ENCODE data around the gene PIP4K2C.

Gene PIP4K2C

DNA sequence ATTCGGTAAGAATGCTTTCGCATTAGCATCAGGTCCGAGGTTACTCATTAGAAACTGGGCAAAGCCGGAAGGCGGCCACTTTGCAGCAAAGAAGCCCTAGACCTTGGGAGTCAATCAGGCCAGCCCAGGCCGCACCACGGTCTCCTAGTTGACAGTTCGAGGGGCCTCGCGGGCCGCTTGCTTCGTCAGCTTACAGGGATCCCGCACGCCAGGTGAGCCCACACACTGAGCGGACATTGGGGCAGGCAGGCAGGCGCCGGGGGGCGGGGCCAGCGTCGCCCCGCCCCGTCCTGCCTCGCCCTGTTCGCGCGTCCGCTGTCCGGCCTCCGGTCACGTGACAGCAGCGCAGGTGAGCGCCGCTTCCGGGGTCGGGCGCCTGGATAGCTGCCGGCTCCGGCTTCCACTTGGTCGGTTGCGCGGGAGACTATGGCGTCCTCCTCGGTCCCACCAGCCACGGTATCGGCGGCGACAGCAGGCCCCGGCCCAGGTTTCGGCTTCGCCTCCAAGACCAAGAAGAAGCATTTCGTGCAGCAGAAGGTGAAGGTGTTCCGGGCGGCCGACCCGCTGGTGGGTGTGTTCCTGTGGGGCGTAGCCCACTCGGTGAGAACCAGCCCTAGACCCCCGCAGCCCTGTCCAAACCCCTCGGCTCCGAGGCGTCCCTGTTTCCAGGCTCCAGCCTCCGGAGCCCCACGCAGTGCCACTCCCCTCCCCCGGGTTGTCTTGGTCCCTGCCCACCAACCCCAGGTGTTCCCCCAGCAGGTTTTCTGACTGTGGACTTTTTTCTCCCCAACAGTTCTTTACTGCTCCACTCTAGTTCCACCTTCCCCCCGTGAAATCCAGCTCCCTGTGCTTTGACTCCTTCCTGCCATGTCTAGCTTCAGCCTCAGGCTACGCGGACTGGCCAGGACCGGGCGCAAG is at the start of gene PIP4K2C:
Gene PIP4K2C, plus strand, starts transcription at position 329 of the 918 bp plus-strand sequence. Its CDS starts 98 bp downstream, at position 427.
- H3K4me3 ChIP-seq (ENCODE audit: low read depth in 1 of 5, low read length in 5 of 5) = peak within 1 kb of the TSS; percentile 74 to 92 (median 85)
- no peaks in the 10 kb centered on the region for H3K9me3 ChIP-seq (ENCODE audit: control insufficient read depth in 5 of 5, low read length in 5 of 5)

DNA sequence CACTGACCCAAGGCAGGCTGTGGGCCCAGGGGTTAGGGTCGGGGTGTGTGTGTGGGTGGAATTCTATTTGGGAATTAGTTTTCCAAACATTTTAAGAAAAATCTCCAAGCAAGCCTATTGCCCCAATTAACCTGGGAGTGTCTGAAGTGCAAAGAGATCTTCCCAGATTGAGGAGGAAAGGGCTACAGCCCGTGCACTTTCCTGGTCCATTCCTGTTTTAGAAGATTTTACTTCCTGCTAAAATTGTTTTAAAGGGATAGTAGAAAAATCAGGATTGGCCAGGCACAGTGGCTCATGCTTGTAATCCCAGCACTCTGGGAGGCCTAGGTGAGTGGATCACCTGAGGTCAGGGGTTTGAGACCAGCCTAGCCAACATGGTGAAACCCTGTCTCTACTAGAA is 49.3 kb upstream of the PIP4K2C start:
- no peaks in the 10 kb centered on the region for H3K9me3 ChIP-seq (ENCODE audit: control insufficient read depth in 5 of 5, low read length in 5 of 5)
- no peak overlapping the region for H3K9ac ChIP-seq (ENCODE audit: low read length in 5 of 5)
- H3K27ac ChIP-seq (ENCODE audit: low read depth, low read length) = no peak overlapping the region
- H3K36me3 ChIP-seq (ENCODE audit: control insufficient read depth in 5 of 5, insufficient read depth in 5 of 5, low read length in 5 of 5) = peaks cover 0 to 50% (median 31%) of the 10 kb centered on the region in 5 donors
- H3K4me3 ChIP-seq (ENCODE audit: low read depth in 1 of 5, low read length in 5 of 5) = no peak overlapping the region
- no peaks in the 10 kb centered on the region for H3K27me3 ChIP-seq (ENCODE audit: control insufficient read depth in 5 of 5, insufficient read depth in 4 of 5, low read length in 5 of 5)
- peaks cover 7 to 34% (median 22%) of the 10 kb centered on the region in 5 donors for H3K4me1 ChIP-seq (ENCODE audit: control insufficient read depth in 5 of 5, insufficient read depth in 5 of 5, low read length in 5 of 5)

More for the DNA sequence above, at the start of gene PIP4K2C:
- Histone ChIP-seq H3K4me1 (ENCODE audit: control insufficient read depth in 5 of 5, insufficient read depth in 5 of 5, low read length in 5 of 5) (peaks cover 2 to 18% (median 17%) of the 10 kb centered on the region in 5 donors), H3K9ac (ENCODE audit: low read length in 5 of 5) (peak within 1 kb of the TSS in 4 of 5 donors; percentile 37 to 87 (median 76)), H3K27me3 (ENCODE audit: control insufficient read depth in 5 of 5, insufficient read depth in 4 of 5, low read length in 5 of 5) (peaks cover 0 to 6% (median 2%) of the 10 kb centered on the region in 5 donors), H3K36me3 (ENCODE audit: control insufficient read depth in 5 of 5, insufficient read depth in 5 of 5, low read length in 5 of 5) (peaks cover 0 to 7% (median 4%) of the 10 kb centered on the region in 5 donors), H3K27ac (ENCODE audit: low read depth, low read length) (no peak within 1 kb of the TSS)

DNA sequence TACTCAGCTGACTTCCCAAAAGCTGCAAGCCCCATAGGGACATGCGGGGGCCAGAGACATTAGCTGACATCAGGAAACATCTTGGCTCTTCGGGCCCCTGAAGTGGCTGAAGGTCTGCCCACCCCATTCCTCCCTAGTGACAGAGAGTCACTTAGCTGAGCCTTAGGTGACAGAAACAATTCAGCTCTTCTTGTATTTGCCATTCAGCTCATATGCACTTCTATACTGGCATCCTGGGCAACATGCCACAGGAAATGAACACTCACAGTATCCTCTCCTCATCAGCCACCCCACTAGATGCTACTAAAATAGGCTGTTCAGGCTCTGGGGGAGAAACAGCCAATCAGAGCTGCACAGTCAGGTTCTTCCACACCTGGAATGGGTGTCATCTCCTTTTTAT is 47.4 kb upstream of the PIP4K2C start:
- peaks cover 0 to 2% (median 0%) of the 10 kb centered on the region in 5 donors for H3K27me3 ChIP-seq (ENCODE audit: control insufficient read depth in 5 of 5, insufficient read depth in 4 of 5, low read length in 5 of 5)
- peaks cover 0 to 36% (median 22%) of the 10 kb centered on the region in 5 donors for H3K36me3 ChIP-seq (ENCODE audit: control insufficient read depth in 5 of 5, insufficient read depth in 5 of 5, low read length in 5 of 5)
- H3K4me1 ChIP-seq (ENCODE audit: control insufficient read depth in 5 of 5, insufficient read depth in 5 of 5, low read length in 5 of 5) = peaks cover 7 to 34% (median 25%) of the 10 kb centered on the region in 5 donors
- H3K27ac ChIP-seq (ENCODE audit: low read depth, low read length) = no peak overlapping the region
- no peaks in the 10 kb centered on the region for H3K9me3 ChIP-seq (ENCODE audit: control insufficient read depth in 5 of 5, low read length in 5 of 5)
- peak overlapping the region in 2 of 5 donors; percentile 14 to 25 for H3K9ac ChIP-seq (ENCODE audit: low read length in 5 of 5)
- H3K4me3 ChIP-seq (ENCODE audit: low read depth in 1 of 5, low read length in 5 of 5) = no peak overlapping the region

DNA sequence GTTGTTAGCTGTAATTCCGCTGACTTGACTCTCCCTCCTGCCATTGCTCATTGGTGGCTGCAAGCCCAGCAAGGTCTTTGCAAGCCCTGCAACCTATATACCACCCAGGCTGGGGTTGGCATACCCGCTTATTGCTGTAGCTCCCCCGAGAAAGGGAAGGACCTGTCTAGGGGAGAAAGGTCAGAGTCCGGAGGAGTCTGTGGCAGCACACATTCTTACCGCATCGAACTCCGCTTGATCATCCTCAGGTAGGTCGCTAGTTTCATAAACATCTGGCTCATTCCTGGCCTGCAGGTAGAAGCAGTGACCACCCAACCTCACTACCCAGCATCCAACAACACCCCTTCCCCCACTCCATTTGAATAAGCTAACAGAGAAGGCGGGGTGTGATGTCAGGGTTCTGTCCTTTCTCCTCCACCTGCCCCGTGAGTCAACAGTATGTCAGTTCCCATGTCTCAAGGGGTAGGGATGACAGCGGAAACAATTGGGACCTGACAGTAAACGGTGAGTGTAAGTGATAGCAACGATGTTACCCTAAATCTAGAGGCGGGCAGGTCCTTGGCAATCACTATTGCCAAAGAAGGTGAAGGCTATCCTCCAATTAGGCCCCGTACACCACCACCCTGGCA is 45.1 kb upstream of the PIP4K2C start:
- peaks cover 0 to 14% (median 10%) of the 10 kb centered on the region in 5 donors for H3K36me3 ChIP-seq (ENCODE audit: control insufficient read depth in 5 of 5, insufficient read depth in 5 of 5, low read length in 5 of 5)
- no peaks in the 10 kb centered on the region for H3K9me3 ChIP-seq (ENCODE audit: control insufficient read depth in 5 of 5, low read length in 5 of 5)
- H3K27ac ChIP-seq (ENCODE audit: low read depth, low read length) = peak overlapping the region; percentile 72
- peak overlapping the region; percentile 84 to 96 (median 90) for H3K9ac ChIP-seq (ENCODE audit: low read length in 5 of 5)
- peaks cover 17 to 25% (median 20%) of the 10 kb centered on the region in 5 donors for H3K27me3 ChIP-seq (ENCODE audit: control insufficient read depth in 5 of 5, insufficient read depth in 4 of 5, low read length in 5 of 5)
- peak overlapping the region; percentile 83 to 90 (median 87) for H3K4me3 ChIP-seq (ENCODE audit: low read depth in 1 of 5, low read length in 5 of 5)
- peaks cover 7 to 39% (median 32%) of the 10 kb centered on the region in 5 donors for H3K4me1 ChIP-seq (ENCODE audit: control insufficient read depth in 5 of 5, insufficient read depth in 5 of 5, low read length in 5 of 5)

DNA sequence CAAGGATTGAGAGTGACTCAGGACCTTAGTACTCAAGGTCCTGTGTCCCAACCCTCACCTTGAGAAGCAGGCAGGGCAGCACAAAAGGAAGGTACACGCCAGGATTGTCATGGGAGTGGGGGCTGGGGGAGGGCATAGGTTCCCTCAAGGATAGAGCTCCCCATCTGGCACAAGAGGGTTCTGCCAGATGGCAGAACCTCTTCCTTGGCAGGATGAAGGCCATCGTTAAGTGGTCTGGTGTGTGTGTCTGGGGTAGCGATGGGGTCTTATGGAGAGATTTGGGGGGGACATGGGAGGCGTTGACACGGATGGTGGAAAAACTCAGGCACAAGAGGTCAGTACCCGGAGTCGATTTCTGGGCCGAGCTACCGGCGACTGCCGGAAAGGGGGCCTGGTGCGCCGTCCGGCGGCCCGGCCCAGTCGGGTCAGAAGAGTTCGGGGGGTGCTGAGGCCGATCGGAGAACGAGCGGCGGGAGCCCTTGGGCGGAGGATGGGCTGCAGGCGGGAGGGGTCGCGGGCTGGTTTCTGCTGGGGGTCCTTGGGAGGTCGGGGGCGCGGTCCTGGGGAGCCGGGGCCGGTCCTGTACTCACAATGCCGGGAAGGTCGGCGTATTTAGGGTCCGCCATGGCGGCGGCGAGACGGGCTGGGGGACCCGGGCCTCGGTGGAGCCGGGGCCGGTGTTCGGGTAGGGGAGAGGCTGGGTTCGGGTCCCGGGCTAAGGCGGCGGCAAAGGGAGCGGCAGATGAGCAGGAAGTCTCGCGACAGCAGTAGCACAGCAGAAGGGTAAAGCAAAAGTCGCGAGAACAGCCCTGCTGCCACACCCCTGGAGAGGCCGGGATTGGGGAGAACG is 44.3 kb upstream of the PIP4K2C start, which contains the start of gene DCTN2:
Gene DCTN2, minus strand, starts transcription at position 755 of the 850 bp plus-strand sequence. Its CDS starts 129 bp downstream, at position 626.
- H3K27me3 ChIP-seq (ENCODE audit: control insufficient read depth in 5 of 5, insufficient read depth in 4 of 5, low read length in 5 of 5) = peaks cover 17 to 26% (median 22%) of the 10 kb centered on the region in 5 donors
- peak within 1 kb of the TSS; percentile 83 to 90 (median 87) for H3K4me3 ChIP-seq (ENCODE audit: low read depth in 1 of 5, low read length in 5 of 5)
- peak within 1 kb of the TSS; percentile 84 to 96 (median 90) for H3K9ac ChIP-seq (ENCODE audit: low read length in 5 of 5)
- H3K36me3 ChIP-seq (ENCODE audit: control insufficient read depth in 5 of 5, insufficient read depth in 5 of 5, low read length in 5 of 5) = peaks cover 0 to 7% (median 4%) of the 10 kb centered on the region in 5 donors
- no peaks in the 10 kb centered on the region for H3K9me3 ChIP-seq (ENCODE audit: control insufficient read depth in 5 of 5, low read length in 5 of 5)
- H3K4me1 ChIP-seq (ENCODE audit: control insufficient read depth in 5 of 5, insufficient read depth in 5 of 5, low read length in 5 of 5) = peaks cover 7 to 39% (median 32%) of the 10 kb centered on the region in 5 donors
- peak within 1 kb of the TSS; percentile 72 for H3K27ac ChIP-seq (ENCODE audit: low read depth, low read length)

DNA sequence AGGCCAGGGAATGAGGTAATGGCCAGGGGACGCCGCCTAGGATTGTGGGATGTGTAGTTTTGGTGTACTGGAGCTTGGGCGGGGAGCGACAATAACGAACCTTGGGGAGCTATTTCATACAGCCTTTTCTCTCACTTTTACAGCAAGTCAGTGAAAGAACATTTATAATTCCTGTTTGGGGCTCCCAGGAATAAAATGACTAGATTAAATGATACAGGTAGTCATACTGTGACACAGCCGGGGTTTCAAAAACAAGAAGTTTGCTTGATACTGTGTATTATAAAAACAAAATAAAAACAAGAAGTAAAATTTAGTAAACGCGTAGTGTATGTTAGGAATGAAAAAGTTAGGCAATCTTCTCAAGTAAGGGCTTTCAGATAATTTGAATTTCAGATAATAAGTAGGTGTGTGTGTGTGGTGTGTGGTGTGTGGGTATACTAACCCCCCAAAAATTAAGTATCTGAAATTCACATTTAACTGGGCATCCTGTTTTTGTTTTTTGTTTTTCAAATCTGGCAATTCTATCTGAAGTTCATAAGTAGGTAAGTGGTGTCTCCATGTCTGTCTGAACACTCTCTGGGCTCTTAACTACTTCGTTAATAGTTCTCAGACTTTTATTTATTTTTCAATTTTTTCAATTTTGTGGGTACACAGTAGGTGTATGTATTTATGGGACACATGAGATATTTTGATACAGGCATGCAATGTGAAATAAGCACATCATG is 43.5 kb upstream of the PIP4K2C start:
- H3K4me1 ChIP-seq (ENCODE audit: control insufficient read depth in 5 of 5, insufficient read depth in 5 of 5, low read length in 5 of 5) = peaks cover 7 to 39% (median 32%) of the 10 kb centered on the region in 5 donors
- H3K9ac ChIP-seq (ENCODE audit: low read length in 5 of 5) = peak overlapping the region in 4 of 5 donors; percentile 43 to 91 (median 90)
- peaks cover 17 to 29% (median 25%) of the 10 kb centered on the region in 5 donors for H3K27me3 ChIP-seq (ENCODE audit: control insufficient read depth in 5 of 5, insufficient read depth in 4 of 5, low read length in 5 of 5)
- H3K27ac ChIP-seq (ENCODE audit: low read depth, low read length) = peak overlapping the region; percentile 72
- H3K9me3 ChIP-seq (ENCODE audit: control insufficient read depth in 5 of 5, low read length in 5 of 5) = no peaks in the 10 kb centered on the region
- peaks cover 0 to 3% (median 2%) of the 10 kb centered on the region in 5 donors for H3K36me3 ChIP-seq (ENCODE audit: control insufficient read depth in 5 of 5, insufficient read depth in 5 of 5, low read length in 5 of 5)
- peak overlapping the region; percentile 28 to 90 (median 86) for H3K4me3 ChIP-seq (ENCODE audit: low read depth in 1 of 5, low read length in 5 of 5)

DNA sequence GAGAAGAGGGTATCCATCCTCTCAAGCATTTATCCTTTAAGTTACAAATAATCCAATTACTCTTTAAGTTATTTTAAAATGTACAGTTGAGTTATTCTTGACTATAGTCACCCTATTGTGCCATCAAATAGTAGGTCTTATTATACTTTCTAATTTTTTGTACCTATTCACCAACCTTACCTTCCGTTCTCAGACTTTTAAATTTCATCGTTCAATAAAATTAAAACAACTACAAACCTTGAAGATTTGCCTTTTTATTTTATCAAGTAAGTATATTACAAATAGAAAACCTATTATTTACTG is 43.0 kb upstream of the PIP4K2C start:
- peaks cover 0 to 2% (median 0%) of the 10 kb centered on the region in 5 donors for H3K36me3 ChIP-seq (ENCODE audit: control insufficient read depth in 5 of 5, insufficient read depth in 5 of 5, low read length in 5 of 5)
- H3K27me3 ChIP-seq (ENCODE audit: control insufficient read depth in 5 of 5, insufficient read depth in 4 of 5, low read length in 5 of 5) = peaks cover 17 to 32% (median 28%) of the 10 kb centered on the region in 5 donors
- H3K9ac ChIP-seq (ENCODE audit: low read length in 5 of 5) = no peak overlapping the region
- H3K4me3 ChIP-seq (ENCODE audit: low read depth in 1 of 5, low read length in 5 of 5) = no peak overlapping the region
- no peaks in the 10 kb centered on the region for H3K9me3 ChIP-seq (ENCODE audit: control insufficient read depth in 5 of 5, low read length in 5 of 5)
- H3K27ac ChIP-seq (ENCODE audit: low read depth, low read length) = no peak overlapping the region
- peaks cover 7 to 39% (median 32%) of the 10 kb centered on the region in 5 donors for H3K4me1 ChIP-seq (ENCODE audit: control insufficient read depth in 5 of 5, insufficient read depth in 5 of 5, low read length in 5 of 5)

DNA sequence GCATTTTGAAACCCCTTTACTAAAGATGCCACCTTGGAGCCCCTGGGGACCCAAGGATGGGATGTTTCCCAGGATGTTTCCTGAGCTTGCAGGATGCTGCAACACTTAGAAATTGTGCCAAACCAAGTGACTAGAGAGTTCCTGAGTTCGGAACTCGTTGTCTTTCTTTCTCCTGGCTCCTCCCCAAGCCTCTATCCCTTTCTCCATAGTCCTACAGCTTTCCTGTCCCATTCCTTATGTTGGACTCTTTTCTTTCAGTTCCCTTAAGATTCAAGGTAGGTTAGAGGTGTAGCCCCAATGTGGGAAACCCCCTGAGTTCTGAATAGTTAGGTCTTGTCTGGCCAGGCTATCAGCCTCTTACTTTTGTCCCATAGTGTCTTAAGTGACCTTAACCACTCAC is 42.5 kb upstream of the PIP4K2C start:
- H3K36me3 ChIP-seq (ENCODE audit: control insufficient read depth in 5 of 5, insufficient read depth in 5 of 5, low read length in 5 of 5) = peaks cover 0 to 2% (median 0%) of the 10 kb centered on the region in 5 donors
- H3K4me3 ChIP-seq (ENCODE audit: low read depth in 1 of 5, low read length in 5 of 5) = no peak overlapping the region
- no peak overlapping the region for H3K9ac ChIP-seq (ENCODE audit: low read length in 5 of 5)
- peaks cover 17 to 35% (median 32%) of the 10 kb centered on the region in 5 donors for H3K27me3 ChIP-seq (ENCODE audit: control insufficient read depth in 5 of 5, insufficient read depth in 4 of 5, low read length in 5 of 5)
- H3K4me1 ChIP-seq (ENCODE audit: control insufficient read depth in 5 of 5, insufficient read depth in 5 of 5, low read length in 5 of 5) = peaks cover 7 to 37% (median 32%) of the 10 kb centered on the region in 5 donors
- no peaks in the 10 kb centered on the region for H3K9me3 ChIP-seq (ENCODE audit: control insufficient read depth in 5 of 5, low read length in 5 of 5)
- no peak overlapping the region for H3K27ac ChIP-seq (ENCODE audit: low read depth, low read length)
